Measurements from ENCODE around the gene NOLC1. TPM values are rescaled to one million over a fixed set of nuclear protein-coding genes. Genes with fewer than 3 reads are reported as not detected.

NOLC1 gene
- total and polyA plus RNA-seq, 10 of the 15 experiments (the other 5 are each of a cell fraction or from before 2014, with no cell fraction given) = 91.7 to 244 (median 128) TPM

DNA sequence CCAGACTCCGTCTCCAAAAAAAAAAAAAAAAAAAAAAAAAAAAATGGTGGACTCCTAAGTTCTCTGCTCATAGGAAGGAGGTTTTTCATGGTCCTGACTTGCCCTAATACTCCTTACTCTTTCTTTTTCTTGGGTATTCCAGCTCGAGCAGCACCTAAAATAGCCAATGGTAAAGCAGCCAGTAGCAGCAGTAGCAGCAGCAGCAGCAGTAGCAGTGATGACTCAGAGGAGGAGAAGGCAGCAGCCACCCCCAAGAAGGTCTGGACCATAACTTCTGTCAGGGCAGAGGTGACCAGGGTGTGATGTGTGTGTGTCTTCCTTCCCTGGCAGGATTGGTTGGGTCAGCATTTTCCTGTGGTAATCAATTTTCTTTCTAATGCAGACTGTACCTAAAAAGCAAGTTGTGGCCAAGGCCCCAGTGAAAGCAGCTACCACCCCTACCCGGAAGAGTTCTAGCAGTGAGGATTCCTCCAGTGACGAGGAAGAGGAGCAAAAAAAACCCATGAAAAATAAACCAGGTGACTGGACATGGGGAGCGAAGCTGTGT lies 6.9 kb downstream of the NOLC1 start (continued):
- TF ChIP-seq, protein P1, sequence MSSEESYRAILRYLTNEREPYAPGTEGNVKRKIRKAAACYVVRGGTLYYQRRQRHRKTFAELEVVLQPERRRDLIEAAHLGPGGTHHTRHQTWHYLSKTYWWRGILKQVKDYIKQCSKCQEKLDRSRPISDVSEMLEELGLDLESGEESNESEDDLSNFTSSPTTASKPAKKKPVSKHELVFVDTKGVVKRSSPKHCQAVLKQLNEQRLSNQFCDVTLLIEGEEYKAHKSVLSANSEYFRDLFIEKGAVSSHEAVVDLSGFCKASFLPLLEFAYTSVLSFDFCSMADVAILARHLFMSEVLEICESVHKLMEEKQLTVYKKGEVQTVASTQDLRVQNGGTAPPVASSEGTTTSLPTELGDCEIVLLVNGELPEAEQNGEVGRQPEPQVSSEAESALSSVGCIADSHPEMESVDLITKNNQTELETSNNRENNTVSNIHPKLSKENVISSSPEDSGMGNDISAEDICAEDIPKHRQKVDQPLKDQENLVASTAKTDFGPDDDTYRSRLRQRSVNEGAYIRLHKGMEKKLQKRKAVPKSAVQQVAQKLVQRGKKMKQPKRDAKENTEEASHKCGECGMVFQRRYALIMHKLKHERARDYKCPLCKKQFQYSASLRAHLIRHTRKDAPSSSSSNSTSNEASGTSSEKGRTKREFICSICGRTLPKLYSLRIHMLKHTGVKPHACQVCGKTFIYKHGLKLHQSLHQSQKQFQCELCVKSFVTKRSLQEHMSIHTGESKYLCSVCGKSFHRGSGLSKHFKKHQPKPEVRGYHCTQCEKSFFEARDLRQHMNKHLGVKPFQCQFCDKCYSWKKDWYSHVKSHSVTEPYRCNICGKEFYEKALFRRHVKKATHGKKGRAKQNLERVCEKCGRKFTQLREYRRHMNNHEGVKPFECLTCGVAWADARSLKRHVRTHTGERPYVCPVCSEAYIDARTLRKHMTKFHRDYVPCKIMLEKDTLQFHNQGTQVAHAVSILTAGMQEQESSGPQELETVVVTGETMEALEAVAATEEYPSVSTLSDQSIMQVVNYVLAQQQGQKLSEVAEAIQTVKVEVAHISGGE (CRISPR knock-in tag; IDR thresholded peaks at IDR 0.05) = no peak
- no peak for TF ChIP-seq RAD51 (IDR thresholded peaks at IDR 0.05)
- TF ChIP-seq, protein P2, sequence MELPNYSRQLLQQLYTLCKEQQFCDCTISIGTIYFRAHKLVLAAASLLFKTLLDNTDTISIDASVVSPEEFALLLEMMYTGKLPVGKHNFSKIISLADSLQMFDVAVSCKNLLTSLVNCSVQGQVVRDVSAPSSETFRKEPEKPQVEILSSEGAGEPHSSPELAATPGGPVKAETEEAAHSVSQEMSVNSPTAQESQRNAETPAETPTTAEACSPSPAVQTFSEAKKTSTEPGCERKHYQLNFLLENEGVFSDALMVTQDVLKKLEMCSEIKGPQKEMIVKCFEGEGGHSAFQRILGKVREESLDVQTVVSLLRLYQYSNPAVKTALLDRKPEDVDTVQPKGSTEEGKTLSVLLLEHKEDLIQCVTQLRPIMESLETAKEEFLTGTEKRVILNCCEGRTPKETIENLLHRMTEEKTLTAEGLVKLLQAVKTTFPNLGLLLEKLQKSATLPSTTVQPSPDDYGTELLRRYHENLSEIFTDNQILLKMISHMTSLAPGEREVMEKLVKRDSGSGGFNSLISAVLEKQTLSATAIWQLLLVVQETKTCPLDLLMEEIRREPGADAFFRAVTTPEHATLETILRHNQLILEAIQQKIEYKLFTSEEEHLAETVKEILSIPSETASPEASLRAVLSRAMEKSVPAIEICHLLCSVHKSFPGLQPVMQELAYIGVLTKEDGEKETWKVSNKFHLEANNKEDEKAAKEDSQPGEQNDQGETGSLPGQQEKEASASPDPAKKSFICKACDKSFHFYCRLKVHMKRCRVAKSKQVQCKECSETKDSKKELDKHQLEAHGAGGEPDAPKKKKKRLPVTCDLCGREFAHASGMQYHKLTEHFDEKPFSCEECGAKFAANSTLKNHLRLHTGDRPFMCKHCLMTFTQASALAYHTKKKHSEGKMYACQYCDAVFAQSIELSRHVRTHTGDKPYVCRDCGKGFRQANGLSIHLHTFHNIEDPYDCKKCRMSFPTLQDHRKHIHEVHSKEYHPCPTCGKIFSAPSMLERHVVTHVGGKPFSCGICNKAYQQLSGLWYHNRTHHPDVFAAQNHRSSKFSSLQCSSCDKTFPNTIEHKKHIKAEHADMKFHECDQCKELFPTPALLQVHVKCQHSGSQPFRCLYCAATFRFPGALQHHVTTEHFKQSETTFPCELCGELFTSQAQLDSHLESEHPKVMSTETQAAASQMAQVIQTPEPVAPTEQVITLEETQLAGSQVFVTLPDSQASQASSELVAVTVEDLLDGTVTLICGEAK (IDR thresholded peaks at IDR 0.05; ENCODE audit: borderline replicate concordance) = no peak
- TF ChIP-seq CBX5 (IDR thresholded peaks at IDR 0.05; ENCODE audit: low read depth) = no peak
